Measurements from ENCODE around the gene IL36G.

DNA sequence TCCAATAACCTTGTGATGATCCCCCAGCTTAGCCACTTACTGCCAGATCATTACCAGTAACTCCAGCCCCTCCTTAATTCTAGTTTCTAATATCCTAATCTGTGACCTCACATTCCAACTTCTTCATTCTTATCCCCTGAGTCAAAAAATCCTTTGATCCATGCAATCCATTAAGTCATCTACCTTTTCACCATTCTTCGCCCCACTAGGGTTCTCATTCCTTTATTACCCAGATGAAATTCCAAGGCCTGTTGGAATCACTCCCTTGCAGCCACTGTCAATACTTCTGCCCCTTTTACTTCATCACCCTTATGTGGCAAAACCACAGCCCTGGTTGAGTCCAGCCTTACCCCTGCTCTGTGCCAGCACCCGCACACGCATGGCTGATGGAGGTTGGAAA, 20.3 kb upstream of the IL36G start:
- no peak for TF ChIP-seq POLR2A (IDR thresholded peaks at IDR 0.05)
- TF ChIP-seq, protein P1, sequence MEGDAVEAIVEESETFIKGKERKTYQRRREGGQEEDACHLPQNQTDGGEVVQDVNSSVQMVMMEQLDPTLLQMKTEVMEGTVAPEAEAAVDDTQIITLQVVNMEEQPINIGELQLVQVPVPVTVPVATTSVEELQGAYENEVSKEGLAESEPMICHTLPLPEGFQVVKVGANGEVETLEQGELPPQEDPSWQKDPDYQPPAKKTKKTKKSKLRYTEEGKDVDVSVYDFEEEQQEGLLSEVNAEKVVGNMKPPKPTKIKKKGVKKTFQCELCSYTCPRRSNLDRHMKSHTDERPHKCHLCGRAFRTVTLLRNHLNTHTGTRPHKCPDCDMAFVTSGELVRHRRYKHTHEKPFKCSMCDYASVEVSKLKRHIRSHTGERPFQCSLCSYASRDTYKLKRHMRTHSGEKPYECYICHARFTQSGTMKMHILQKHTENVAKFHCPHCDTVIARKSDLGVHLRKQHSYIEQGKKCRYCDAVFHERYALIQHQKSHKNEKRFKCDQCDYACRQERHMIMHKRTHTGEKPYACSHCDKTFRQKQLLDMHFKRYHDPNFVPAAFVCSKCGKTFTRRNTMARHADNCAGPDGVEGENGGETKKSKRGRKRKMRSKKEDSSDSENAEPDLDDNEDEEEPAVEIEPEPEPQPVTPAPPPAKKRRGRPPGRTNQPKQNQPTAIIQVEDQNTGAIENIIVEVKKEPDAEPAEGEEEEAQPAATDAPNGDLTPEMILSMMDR (IDR thresholded peaks at IDR 0.05): no peak
